Kidney (tissue), 14 donors: ENCODE data around the gene DCBLD2. TPM values are rescaled to one million over a fixed set of nuclear protein-coding genes. Genes with fewer than 3 reads are reported as not detected.

Experiments
- DNase-seq, 5 donors: peaks; one replicate each; pipeline ENCODE4 v3.0.0-alpha.2; 2013 to 2020
- FAIRE-seq: peaks from 2 replicates; lab custom pipeline; 2012; peaks lifted over from hg19 to GRCh38; lab: Jason Lieb, UNC
- H3K27ac ChIP-seq, 2 donors: one replicate each; pipeline ENCODE4 v1.7.0; 2013; ENCODE audit warnings: low read depth in 2 of 2, low read length in 2 of 2, inconsistent platforms in 1 of 2
- H3K27me3 ChIP-seq: one replicate; pipeline ENCODE4 v1.7.1; 2013; ENCODE audit warnings: low read length, inconsistent platforms; ENCODE audit not compliant: control insufficient read depth, insufficient read depth
- H3K36me3 ChIP-seq, 3 donors: one replicate each; pipeline versions ENCODE4 v1.7.0 to v1.7.1; 2013; ENCODE audit warnings: low read length in 3 of 3, control low read depth in 1 of 3, inconsistent platforms in 1 of 3; ENCODE audit not compliant: insufficient read depth in 3 of 3, control insufficient read depth in 2 of 3
- H3K4me1 ChIP-seq, 3 donors: one replicate each; pipeline versions ENCODE4 v1.7.0 to v1.7.1; 2013; ENCODE audit warnings: low read length in 3 of 3, inconsistent platforms in 1 of 3, low read depth in 1 of 3; ENCODE audit not compliant: control insufficient read depth in 2 of 3, insufficient read depth in 2 of 3
- H3K4me3 ChIP-seq, 3 donors: one replicate each; pipeline versions ENCODE4 v1.7.0 to v1.8.1; 2013; ENCODE audit warnings: low read length in 3 of 3, control low read depth in 1 of 3, inconsistent platforms in 1 of 3
- H3K9ac ChIP-seq, 3 donors: one replicate each; pipeline versions ENCODE4 v1.7.0 to v1.7.1; 2013; ENCODE audit warnings: low read length in 3 of 3, control low read depth in 1 of 3, inconsistent platforms in 1 of 3
- H3K9me3 ChIP-seq, 3 donors: one replicate each; pipeline versions ENCODE4 v1.7.0 to v1.7.1; 2013; ENCODE audit warnings: low read length in 3 of 3, control low read depth in 1 of 3, inconsistent platforms in 1 of 3; ENCODE audit not compliant: control insufficient read depth in 2 of 3, insufficient read depth in 1 of 3
- CTCF ChIP-seq: IDR thresholded peaks from 3 replicates; pipeline ENCODE4 v1.5.1; 2012; ENCODE audit warnings: mild to moderate bottlenecking, moderate library complexity, borderline replicate concordance; ENCODE audit not compliant: insufficient read depth; ENCODE audit errors: extremely low read depth
- intact Hi-C: fragments of 100-400 bp; cut with DNase I; formaldehyde crosslinking; loops from one replicate; pipeline ENCODE4 v1.11.1; 2022
- polyA plus RNA-seq: library from polyadenylated mRNA; stranded (reverse); fragments of 350-450 nt; fragmentation: Illumina TruSeq; extraction: RNeasy Lipid Tissue Mini Kit (QIAGEN cat#74804); gene quantifications from one replicate; pipeline ENCODE4 v1.2.3, GENCODE V29; 2014; ENCODE audit warnings: low read depth, low replicate concordance; ENCODE audit not compliant: insufficient read depth
- total RNA-seq: library from RNA; stranded (reverse); fragmentation: NEBNext Ultra II Directional; extraction: Animal tissue kit (Norgen Biotek cat#: 25700); gene quantifications from one replicate; pipeline ENCODE4 v1.2.1, GENCODE V29; 2021
- donor health status: control.
- donor health status: control.
- donor health status: control.
- donor health status: control.
- donor health status: control.
- donor health status: DM: yes; HTN: yes; CAD: no.
- donor health status: Normal renal cell carcinoma (clear cell type).

DCBLD2 gene
- total and polyA plus RNA-seq, 2 donors from 2014 or later = 8.0 to 39.3 TPM

- no peak overlapping the region for H3K4me3 ChIP-seq
- no peak overlapping the region for H3K9ac ChIP-seq
- peaks cover 0 to 4% (median 0%) of the 10 kb centered on the region in 3 donors for H3K4me1 ChIP-seq
- no peak overlapping the region for H3K27ac ChIP-seq
- no peaks in the 10 kb centered on the region for H3K27me3 ChIP-seq
- FAIRE-seq = no peak
- H3K36me3 ChIP-seq = no peaks in the 10 kb centered on the region
- intact Hi-C loops = no loop called here
- no peak for DNase-seq
- TF ChIP-seq CTCF = no peak
- no peaks in the 10 kb centered on the region for H3K9me3 ChIP-seq
Measured at GRCh38 chr3:98750276-98750919, 151.1 kb downstream of the DCBLD2 start.

DNA sequence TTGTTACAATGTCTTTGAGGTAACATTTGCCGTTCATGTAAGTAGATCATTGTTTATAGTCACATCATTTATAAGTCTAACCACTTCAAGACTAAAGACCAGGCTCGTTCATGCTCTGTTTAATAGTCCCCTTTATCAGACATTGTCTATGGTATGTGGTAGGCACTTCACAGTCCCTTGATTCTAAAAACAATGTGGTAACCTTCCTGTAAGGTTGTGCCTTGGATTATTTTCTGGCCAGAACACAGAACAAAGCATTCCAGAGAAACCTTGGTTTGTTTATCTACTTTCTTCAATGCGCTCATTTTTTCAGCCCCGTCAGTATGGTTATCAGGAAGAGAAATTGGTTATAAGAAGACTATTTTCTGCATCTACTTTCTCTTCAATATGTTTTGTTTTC lies 154.6 kb downstream of the DCBLD2 start:
- TF ChIP-seq CTCF = no peak
- H3K4me3 ChIP-seq = no peak overlapping the region
- intact Hi-C loops = no loop called here
- FAIRE-seq = no peak
- no peak overlapping the region for H3K27ac ChIP-seq
- no peaks in the 10 kb centered on the region for H3K27me3 ChIP-seq
- H3K36me3 ChIP-seq = no peaks in the 10 kb centered on the region
- peaks cover 0 to 4% (median 0%) of the 10 kb centered on the region in 3 donors for H3K4me1 ChIP-seq
- H3K9me3 ChIP-seq = no peaks in the 10 kb centered on the region
- no peak overlapping the region for H3K9ac ChIP-seq
- no peak for DNase-seq

DNA sequence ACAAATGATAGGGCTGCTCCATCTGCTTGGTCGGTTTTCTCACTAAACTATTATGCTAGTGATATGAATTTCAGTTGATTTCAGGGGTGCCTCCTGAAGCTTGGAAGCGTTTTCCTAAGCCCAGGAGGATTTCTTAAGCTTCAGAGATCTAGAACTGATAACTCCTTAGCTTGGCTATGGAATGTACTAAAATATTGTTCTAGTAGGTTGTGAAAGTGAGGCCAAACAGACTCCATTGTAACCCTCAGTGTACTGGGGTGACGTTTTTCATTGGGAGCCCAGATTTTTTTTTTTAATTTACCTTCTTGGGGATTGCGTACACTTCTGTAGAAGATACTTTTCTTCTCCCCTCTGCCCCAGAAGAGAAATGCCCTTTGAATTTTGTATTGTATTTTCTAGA lies 155.4 kb downstream of the DCBLD2 start:
- Histone ChIP-seq H3K9me3 (no peaks in the 10 kb centered on the region), H3K27ac (no peak overlapping the region), H3K27me3 (no peaks in the 10 kb centered on the region), H3K9ac (no peak overlapping the region), H3K4me1 (peaks cover 0 to 4% (median 0%) of the 10 kb centered on the region in 3 donors), H3K36me3 (no peaks in the 10 kb centered on the region), H3K4me3 (no peak overlapping the region)
- intact Hi-C loops = no loop called here
- no peak for DNase-seq
- FAIRE-seq = no peak
- TF ChIP-seq CTCF = no peak

Other genes starting within 250 kb of the DCBLD2 start
- gene ST3GAL6, start 138.4 kb downstream of the DCBLD2 start, total RNA-seq = 10.7 TPM
- 20.8 TPM for gene ST3GAL6, start 138.4 kb downstream of the DCBLD2 start, polyA plus RNA-seq